Measurements from ENCODE around the gene CACNB4.
"Not testable (repeated sequence)": the region's sequence is repeated elsewhere in the genome, so short reads cannot be mapped to it uniquely, and the experiment has no call there.

CACNB4 gene

DNA sequence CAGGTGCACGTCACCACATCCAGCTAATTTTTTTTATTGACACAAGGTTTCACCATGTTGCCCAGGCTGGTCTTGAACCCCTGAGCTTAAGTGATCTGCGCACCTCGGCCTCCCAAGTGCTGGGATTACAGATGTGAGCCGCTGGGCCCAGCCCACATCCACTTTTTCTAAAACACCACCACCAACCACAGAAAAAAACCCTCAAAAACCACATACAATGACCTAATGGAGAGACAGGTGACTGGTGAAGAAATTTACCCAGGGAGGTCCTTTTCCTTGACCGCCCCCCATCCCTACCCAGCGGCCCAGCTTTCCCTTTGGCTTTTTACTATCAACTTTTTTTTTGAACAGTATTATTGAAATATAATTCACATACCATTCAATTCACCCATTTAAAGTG, 47.9 kb downstream of the CACNB4 start:
- DNase-seq (ENCODE audit: low read depth) = no peak

DNA sequence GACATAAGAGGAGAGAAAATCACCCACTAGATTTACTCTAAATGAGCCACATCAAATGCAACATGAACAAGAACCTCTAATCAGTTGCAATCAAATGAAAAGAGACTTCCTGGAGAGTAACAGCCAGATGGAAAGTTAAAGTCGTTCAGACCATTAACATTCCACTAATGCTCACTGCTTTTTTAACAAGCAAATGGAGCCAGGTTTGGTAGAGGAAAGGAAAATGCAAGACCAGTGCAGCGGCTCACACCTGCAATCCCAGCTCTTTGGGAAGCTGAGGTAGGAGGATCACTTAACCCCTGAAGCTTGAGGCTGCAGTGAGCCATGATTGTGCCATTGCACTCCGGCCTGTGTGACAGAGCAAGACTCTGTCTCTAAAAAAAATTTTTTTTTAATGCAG, 48.5 kb downstream of the CACNB4 start:
- DNase-seq (ENCODE audit: low read depth) = no peak

DNA sequence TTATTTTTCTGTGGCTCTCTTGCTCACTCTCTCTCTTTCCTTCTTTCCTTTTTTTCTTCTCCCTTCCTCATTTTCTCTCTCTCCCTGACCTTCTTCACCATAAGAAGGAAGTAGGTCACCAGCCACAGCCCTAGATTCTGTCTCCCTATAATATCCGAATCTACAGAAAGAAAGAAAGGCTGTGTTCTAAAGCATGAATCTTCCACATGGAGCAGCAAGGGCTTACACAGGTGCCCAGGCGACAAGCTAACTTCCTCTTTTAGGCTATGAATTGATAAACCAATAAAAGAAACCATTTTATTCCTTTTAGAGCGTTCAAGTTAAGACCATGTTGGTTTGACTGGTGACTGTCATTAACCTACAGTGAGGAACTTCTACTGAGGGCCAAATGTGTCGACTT, 49.3 kb downstream of the CACNB4 start:
- no peak for DNase-seq (ENCODE audit: low read depth)

GRCh38 chr2:152047824-152048471, 50.9 kb downstream of the CACNB4 start:
- DNase-seq (ENCODE audit: low read depth) = no peak

DNA sequence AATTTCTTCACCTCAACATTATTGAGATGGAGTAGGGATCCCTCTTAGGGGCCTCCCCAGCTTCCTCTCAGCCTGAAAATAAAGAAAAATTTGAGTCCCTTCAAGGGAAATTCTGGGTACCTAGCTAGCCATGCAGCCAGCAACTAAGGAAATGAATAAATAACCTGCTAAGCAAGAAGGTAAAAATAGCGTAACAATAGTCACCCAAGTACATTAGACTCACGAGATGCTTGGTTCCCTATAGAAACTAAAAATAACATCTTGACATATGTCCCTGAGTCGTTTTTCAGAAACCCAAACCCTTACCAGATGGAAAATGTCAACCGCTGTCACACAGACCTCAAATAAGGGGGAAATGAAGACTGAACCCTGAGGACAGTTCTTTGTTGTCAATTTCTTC, 51.9 kb downstream of the CACNB4 start:
- DNase-seq (ENCODE audit: low read depth) = no peak

GRCh38 chr2:152042636-152043615, 55.9 kb downstream of the CACNB4 start:
- DNase-seq (ENCODE audit: low read depth) = no peak

GRCh38 chr2:152038441-152038958, 60.3 kb downstream of the CACNB4 start:
- no peak for DNase-seq (ENCODE audit: low read depth)

DNA sequence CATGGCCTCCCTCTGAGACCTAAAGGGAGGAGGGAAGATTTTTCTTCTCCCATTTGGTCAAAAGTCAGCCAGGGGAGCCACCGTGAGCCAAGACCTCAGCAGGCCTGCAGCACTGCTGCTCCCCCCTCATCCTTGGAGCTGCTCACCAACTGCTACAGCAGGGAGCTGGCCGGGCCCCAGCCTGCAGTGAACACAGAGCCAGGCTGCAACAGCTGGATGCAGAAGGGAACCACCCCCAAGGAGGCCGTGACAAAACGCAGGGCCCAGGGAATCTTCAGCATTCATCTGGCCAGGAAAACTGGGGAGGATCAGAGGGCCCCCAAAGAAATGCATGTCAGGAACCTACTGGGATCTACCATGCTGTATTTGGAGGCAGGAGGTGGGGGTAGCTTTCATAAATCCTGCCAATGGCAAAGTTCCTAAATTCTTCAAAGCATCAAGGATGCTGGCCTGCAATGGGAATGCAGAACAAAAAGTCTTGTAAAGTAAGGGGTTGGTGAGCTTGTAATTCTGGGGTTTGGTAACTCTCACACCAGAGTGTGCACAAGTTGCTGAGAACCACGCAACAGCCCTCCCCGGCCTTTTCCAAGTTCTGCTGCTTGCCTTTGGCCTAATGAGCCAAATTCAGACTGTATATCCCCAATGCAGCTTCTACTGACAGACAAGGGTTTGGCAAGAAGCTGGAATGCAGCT, 61.0 kb downstream of the CACNB4 start:
- no peak for DNase-seq (ENCODE audit: low read depth)

DNA sequence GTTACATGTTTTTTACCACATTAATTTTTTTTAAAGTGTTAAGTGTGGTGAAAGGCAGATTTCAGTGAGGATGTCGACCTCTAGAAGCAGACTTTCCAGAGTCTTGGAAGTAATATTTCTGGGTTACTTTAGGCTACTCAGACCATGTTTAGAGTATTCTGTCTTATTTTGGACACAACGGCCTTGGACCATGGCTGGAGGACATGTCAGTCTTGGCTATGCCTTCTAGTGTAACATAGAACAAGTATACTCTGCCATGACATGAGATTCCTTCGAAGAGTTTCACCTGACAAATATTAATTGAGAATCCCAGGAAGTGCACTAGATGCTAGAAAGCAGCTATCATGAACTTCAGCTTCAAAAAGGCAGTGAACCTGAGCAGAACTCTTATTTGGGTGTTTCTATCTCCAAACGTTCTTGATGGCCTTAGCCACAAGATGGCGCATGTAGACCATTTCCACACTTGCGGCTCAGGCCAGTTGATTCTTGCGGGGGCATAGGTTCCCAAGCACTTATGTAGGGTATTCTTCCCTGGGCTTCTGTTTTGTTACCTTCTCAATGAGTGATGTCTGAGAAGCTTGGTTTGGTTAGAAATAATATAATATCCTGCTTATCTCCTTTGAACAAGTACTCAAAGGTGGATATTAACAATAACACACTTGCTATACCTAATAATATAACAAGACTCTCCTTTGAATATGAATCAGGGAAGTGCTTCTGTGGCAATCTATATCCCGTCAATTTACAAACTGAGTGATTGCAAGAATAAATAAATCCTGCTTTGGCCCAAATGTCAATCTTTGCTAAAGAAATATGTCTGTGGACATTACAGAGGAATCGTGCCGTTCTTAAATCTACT, 62.0 kb downstream of the CACNB4 start:
- no peak for DNase-seq (ENCODE audit: low read depth)

GRCh38 chr2:152034257-152034801, 64.5 kb downstream of the CACNB4 start:
- DNase-seq (ENCODE audit: low read depth) = no peak

GRCh38 chr2:152033011-152033925, 65.6 kb downstream of the CACNB4 start:
- DNase-seq (ENCODE audit: low read depth) = no peak

DNA sequence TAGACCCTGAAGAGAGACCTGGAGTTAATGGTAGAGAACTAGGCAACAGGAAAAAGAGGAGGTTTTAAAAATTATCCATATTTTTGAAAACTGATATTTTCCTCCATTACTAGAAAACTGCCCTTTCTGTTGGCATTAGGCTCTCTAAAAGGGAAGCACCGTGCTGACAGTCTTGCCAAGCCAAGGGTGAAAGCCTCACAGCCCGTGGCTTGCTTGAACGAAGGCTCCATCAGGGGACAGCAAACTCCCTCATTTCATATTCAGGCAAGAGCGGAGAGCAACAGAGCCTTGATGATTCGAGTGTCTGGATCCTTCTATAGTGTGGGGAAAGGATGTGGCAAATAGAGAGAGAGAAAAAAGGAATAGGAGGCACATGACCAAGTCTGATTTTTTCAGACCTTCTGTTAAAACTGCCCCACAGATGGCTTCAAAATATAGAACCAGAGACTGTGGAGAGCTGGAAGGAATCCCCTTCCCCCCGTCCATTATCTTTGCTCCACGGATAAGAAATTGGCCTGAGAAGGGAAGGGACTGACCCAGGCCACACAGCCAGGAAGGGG, 67.0 kb downstream of the CACNB4 start:
- no peak for DNase-seq (ENCODE audit: low read depth)

DNA sequence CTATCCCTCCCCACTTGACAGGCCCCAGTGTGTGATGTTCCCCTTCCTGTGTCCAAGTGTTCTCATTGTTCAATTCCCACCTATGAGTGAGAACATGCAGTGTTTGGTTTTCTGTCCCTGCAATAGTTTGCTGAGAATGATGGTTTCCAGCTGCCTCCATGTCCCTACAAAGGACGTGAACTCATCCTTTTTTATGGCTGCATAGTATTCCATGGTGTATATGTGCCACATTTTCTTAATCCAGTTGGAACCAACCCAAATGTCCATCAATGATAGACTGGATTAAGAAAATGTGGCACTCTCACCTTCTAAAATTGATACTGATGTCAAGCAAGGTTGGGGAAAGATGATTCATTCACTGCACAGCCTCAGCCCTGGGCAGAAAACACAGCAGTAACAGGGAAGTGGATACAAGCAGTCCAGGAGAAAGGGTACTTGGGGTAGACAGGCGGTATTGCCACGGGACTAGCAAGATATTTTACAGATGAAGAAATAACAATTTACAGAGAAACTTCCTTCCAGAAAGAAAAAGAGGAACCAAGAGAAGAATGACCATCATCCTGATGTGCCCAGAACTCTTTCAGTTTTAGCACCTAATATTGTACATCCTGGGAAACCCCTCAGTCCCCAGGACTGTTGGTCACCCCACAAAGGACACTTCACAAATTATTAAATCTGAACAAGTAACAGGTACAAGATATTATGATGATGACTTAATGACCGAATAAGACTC, 68.1 kb downstream of the CACNB4 start:
- not testable (repeated sequence) for DNase-seq (ENCODE audit: low read depth)

- no peak for DNase-seq (ENCODE audit: low read depth)
These were observed 70.5 kb downstream of the CACNB4 start for GRCh38 chr2:152028182-152028862.

DNA sequence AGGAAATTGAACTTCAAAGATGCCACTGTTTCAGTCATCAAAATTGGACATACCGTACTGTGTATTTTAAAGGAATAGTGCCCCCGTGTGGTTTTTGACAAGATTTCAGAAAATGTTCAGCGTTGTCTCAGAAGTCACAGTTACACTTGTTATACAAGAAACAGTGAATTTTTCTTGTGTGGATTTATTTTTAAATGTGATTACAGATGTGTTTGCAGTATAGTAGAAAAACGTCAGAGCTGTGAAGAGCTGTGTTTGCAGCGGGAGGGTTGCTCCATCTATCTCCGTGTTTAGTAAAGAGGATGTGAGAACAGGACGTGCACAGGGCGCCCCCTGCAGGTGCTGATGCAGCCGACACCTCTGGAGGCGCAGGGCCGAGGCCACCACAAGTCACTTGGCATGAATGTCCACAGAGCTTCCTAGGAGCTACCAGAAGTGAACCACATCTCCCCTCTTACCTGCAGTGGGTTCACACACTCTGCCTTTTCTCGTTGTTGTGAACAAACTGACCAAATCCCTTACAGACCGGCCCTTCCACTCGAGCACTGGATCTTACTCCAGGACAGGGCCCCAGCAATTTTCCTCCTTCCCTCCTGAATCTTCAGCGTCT, 73.1 kb downstream of the CACNB4 start:
- peak; percentile 30 for DNase-seq (ENCODE audit: low read depth)

DNA sequence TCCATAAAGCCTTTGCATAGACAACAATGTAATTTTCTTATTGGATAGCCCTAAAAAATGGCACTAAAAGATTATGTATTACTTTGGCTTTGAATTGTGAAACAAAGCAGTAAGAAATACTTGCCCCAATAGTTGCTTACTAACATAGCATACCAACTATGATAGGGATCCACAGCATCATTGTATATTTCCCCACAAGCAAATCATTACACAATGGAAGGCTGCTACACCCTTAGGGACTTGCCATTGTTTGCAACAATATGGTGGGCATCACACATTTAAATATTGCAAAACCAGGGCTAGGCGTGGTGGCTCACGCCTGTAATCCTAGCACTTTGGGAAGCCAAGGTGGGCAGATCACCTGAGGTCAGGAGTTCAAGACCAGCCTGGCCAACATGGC, 74.4 kb downstream of the CACNB4 start:
- DNase-seq (ENCODE audit: low read depth) = no peak

- no peak for DNase-seq (ENCODE audit: low read depth)
These were observed 76.8 kb downstream of the CACNB4 start for GRCh38 chr2:152022090-152022489.

DNA sequence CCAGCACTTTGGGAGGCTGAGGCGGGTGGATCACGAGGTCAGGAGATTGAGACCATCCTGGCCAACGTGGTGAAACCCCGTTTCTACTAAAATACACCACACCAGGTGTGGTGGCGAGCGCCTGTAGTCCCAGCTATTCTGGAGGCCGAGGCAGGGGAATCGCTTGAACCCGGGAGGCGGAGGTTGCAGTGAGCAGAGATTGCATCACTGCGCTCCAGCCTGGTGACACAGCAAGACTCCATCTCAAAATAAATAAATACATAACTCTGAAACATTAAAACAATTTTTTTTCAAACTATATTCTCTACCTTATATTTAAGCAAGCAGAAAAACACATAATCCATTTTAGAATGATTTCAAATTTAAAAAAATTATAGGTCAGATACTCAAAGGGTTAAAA, 77.8 kb downstream of the CACNB4 start:
- not testable (repeated sequence) for DNase-seq (ENCODE audit: low read depth)

Data from T-helper 22 cell (primary cell).